Omental fat pad (tissue), 4 donors: ENCODE measurements around the gene NFATC1. TPM values are rescaled to one million over a fixed set of nuclear protein-coding genes. Genes with fewer than 3 reads are reported as not detected.

ENCODE experiments used
- ATAC-seq: fragments of 150-250 bp; one replicate; pipeline ENCODE4 v1.9.1; 2016; ENCODE audit warnings: mild to moderate bottlenecking, moderate library complexity; ENCODE audit not compliant: low FRiP score
- DNase-seq: peaks from one replicate; pipeline ENCODE4 v3.0.0-alpha.2; 2019; ENCODE audit warnings: low spot score
- total RNA-seq, 4 donors: library from RNA; depleted of rRNA; stranded (reverse); fragments of >200 nt; gene quantifications; one replicate each; pipeline ENCODE4 v1.1.0, GENCODE V29; 2016
- TF ChIP-seq, protein P1 (sequence below), 3 donors: fragments of 450-650 bp; IDR thresholded peaks; one replicate each; pipeline ENCODE4 v1.5.1; 2016 to 2017; ENCODE audit warnings: antibody characterized with exemption in 3 of 3, mild to moderate bottlenecking in 3 of 3, moderate library complexity in 2 of 3

NFATC1 gene
- total RNA-seq, 4 donors from 2014 or later: 10.7 to 57.4 (median 19.1) TPM

DNA sequence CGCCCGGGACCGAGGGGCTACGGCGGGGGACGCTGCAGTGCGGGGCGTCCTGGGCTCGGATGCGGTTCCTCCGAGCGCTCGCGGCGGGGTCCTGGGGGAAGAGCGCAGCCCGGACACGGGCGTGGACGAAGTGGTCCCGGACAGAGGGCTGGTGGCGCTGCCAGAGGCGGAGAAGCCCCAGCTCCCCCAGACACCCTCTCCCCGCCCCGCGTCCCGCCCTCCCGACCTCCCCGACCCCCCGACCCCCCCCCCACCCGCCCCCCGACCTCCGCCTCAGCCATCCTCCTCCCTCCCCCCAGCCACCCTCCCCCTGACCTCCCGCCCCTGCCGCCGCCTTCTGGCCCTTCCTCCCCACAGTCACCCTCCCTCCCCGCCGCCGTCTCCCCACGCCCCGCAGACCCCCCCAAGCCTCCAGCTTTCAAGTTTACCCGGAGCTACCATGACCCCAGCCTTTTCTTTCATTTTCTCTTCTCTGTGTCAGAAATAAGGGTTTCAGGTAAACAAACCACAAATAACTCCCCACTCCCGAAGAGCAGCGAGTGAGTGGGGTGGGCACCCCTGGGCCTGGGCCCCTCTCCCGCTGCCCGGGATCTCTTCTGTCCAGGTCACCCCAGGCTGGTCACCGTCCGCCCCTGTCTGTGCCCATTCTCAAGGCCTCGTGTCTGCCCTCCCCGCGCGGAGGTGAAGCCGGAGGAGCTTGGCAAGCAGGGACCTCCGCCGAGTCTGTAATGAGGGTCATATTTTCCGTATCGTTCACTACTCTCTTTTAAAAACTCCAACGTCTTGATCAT is 5.1 kb downstream of the NFATC1 start:
- DNase-seq (no peak), ATAC-seq (no peak)
- TF ChIP-seq, protein P1, sequence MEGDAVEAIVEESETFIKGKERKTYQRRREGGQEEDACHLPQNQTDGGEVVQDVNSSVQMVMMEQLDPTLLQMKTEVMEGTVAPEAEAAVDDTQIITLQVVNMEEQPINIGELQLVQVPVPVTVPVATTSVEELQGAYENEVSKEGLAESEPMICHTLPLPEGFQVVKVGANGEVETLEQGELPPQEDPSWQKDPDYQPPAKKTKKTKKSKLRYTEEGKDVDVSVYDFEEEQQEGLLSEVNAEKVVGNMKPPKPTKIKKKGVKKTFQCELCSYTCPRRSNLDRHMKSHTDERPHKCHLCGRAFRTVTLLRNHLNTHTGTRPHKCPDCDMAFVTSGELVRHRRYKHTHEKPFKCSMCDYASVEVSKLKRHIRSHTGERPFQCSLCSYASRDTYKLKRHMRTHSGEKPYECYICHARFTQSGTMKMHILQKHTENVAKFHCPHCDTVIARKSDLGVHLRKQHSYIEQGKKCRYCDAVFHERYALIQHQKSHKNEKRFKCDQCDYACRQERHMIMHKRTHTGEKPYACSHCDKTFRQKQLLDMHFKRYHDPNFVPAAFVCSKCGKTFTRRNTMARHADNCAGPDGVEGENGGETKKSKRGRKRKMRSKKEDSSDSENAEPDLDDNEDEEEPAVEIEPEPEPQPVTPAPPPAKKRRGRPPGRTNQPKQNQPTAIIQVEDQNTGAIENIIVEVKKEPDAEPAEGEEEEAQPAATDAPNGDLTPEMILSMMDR (IDR thresholded peaks at IDR 0.05): no peak

DNA sequence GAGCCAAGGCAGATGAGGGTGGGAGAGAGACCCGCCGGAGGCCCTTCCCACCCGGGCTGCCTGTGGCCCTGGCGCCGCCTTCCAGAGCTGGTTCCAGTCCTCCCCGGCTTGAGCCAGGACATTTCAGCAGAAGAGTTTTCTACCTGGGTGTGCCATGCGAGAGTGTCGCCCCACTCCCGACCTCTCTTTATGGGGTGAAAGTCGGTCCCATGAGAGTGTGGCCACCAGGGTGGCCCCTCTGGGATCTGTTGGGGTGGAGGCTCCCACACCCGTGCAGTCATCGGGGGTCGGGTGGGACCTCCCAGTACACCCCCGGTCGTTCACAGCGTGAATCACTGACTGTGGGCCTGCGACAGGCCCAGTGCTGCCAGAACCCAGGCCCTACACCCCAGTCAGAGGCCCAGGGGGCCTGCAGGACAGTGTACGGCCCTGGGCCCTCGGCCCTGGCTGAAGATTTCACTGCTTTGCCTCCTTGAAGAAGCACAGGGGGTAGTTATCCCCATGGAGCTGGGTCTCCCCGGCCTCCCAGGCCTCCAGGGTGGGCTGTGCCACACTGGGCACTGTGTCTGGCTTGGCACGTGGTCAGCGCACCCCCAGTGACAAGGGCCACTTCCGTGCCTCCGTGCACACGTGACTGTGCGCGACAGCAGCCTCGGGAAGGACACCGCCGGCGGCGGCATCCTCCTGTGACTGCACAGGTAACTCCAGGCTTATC is 5.9 kb downstream of the NFATC1 start:
- ATAC-seq (no peak), DNase-seq (no peak)

DNA sequence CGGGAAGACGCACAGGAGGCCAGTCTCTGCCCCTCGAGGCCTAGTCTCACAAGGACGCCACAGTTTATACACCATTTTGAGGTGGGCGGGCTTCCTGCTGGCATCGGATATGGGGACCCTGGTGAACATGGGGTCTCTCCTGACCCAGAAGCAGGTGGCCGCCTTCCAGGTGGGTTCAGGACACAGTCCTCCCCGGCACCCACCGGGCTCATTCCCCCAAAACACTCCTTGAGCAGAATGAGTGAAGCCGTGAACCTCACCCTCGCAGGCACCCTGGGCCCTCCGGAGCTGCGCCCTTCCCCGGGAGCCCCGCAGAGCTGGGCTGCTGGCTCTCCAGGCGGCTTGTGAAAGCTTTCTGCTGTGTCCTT is 6.5 kb downstream of the NFATC1 start:
- no peak for ATAC-seq

More for the DNA sequence above, 5.9 kb downstream of the NFATC1 start:
- TF ChIP-seq, protein P1 (IDR thresholded peaks at IDR 0.05): no peak

DNA sequence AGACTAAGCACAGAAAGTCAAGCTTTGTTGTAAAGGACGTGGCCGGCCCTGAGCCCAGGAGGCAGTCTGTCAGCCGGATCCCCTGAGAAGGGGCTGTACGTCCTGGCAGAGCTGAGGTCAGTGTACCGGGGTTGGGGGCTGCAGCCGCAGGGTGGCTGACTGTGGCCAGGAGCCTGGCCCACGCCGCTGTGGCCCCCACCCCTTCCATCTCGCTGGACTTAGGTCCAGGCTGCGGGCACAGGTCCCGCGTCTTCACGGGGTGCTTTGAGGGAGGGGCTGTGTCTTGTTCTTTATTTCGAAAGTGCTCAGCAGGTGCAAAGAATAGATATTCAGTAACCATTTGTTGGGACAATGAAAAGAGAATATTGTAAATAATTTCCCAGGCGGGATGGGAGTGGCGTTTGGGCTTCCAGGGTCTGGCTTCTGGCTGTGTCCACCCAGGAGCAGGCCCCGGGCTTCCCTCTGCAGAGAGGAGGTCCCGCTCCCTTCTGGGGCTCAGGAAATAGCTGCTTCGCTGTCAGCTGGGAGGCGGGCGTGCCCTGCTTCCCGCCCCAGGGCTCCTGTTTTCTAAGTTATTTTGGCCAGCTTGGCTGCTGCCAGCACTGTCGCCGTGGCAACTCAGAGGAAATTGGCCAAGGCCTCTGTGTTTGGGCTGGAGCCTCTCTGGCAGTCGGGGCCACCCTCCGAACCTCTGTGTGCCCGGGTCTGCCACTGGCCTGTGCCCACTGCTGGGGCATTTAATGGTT is 7.4 kb downstream of the NFATC1 start:
- ATAC-seq (peak; percentile 22), DNase-seq (no peak)
- TF ChIP-seq, protein P1 (IDR thresholded peaks at IDR 0.05): no peak

More for the DNA sequence above, 6.5 kb downstream of the NFATC1 start:
- no peak for DNase-seq
- TF ChIP-seq, protein P1 (IDR thresholded peaks at IDR 0.05): no peak

DNA sequence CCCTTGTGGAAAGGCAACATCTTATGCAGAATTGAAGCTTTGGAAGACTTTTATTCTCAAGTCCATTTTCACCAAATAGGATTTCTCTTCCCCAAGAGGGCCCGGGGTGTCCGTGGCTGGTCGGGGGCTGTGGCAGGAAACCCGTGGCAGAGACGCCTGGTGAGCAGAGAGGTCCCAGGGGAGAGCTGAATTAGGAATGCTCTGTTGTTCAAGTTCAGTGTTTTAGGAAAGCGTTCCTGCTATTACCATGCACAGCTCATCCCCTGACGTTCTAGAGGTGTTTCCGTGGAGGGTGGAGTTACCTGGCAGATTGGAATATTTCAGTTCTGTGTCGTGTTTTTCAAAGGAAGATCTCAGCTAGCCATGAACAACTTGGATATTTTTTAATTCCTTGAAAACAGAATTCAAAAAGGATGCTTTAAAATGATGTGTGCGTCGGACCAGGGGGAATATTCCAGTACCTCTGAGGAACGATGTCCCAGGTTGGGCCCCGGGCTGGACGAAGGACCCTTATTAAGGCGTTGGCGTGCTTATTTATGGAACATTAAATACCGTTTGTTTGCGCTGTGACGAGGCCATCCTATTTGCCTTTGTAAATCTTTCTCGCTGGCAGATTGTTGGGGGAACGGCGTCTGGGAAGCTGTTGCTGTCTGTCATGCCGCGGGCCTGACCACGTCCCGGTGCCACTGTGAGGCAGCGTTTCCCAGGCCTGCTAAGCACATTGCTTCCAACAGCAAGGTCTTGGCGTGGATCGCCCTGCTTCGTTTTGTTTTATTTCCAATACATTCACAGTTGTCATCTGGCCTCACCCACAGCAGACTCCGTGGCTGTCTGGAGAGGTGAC is 8.2 kb downstream of the NFATC1 start:
- TF ChIP-seq, protein P1 (IDR thresholded peaks at IDR 0.05): no peak
- ATAC-seq: peak; percentile 16
- DNase-seq: no peak

DNA sequence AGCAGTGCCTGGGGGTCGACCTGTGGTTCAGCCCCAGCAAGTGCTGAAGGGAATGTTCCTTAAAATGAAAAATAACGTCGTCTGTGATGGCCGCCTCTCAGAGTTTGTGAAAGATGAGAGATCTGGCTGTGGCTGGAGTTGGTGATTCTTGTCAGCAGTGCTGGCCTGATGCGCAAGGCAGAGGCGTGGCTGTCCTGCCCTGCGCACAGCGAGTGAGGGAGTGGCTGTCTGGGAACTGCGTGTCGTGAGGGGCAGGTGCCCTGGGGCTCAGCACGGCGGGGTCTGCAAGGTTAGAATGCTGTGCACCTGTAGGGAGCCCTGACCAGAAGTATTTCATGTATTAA is 8.8 kb downstream of the NFATC1 start:
- TF ChIP-seq, protein P1 (IDR thresholded peaks at IDR 0.05): no peak
- ATAC-seq: no peak
- DNase-seq: no peak
